Trophoblast cell (in vitro differentiated cells and primary cell): ENCODE data around the gene GDPD5.

Experiments
- DNase-seq, 2 donors: peaks; one replicate each; pipeline ENCODE4 v3.0.0-alpha.2; 2016
- H2AFZ ChIP-seq: 2 replicates; pipeline ENCODE4 v1.6.1; 2013; ENCODE audit warnings: low read length, moderate library complexity, mild to moderate bottlenecking; ENCODE audit not compliant: insufficient read depth, poor library complexity
- H2AK5ac ChIP-seq: 2 replicates; pipeline ENCODE4 v1.6.1; 2013; ENCODE audit warnings: mild to moderate bottlenecking, low read length
- H2BK120ac ChIP-seq: 2 replicates; pipeline ENCODE4 v1.6.1; 2013; ENCODE audit warnings: low read length, mild to moderate bottlenecking, moderate library complexity; ENCODE audit not compliant: insufficient read depth, poor library complexity
- H2BK12ac ChIP-seq: 2 replicates; pipeline ENCODE4 v1.6.1; 2013; ENCODE audit warnings: mild to moderate bottlenecking, low read length, moderate library complexity
- H2BK5ac ChIP-seq: 2 replicates; pipeline ENCODE4 v1.6.1; 2013; ENCODE audit warnings: low read length, low read depth, moderate library complexity, mild to moderate bottlenecking; ENCODE audit not compliant: poor library complexity
- H3K14ac ChIP-seq: 2 replicates; pipeline ENCODE4 v1.6.1; 2013; ENCODE audit warnings: mild to moderate bottlenecking, low read length
- H3K18ac ChIP-seq: 2 replicates; pipeline ENCODE4 v1.6.1; 2013; ENCODE audit warnings: mild to moderate bottlenecking, low read length
- H3K23ac ChIP-seq: 2 replicates; pipeline ENCODE4 v1.6.1; 2013; ENCODE audit warnings: low read length
- H3K27ac ChIP-seq: 2 replicates; pipeline ENCODE4 v1.5.1; 2013; ENCODE audit warnings: low read depth, mild to moderate bottlenecking, inconsistent platforms, low read length, moderate library complexity
- H3K27me3 ChIP-seq: 2 replicates; pipeline ENCODE4 v1.6.1; 2013; ENCODE audit warnings: inconsistent platforms, mild to moderate bottlenecking, low read length, moderate library complexity; ENCODE audit not compliant: insufficient read depth
- H3K36me3 ChIP-seq, 2 experiments: 1 replicate in 1 of 2; 2 replicates in 1 of 2; pipeline ENCODE4 v1.6.1; 2013; ENCODE audit warnings: low read length in 2 of 2, mild to moderate bottlenecking in 2 of 2, moderate library complexity in 1 of 2; ENCODE audit not compliant: insufficient read depth in 2 of 2, control insufficient read depth in 1 of 2
- H3K4ac ChIP-seq: 2 replicates; pipeline ENCODE4 v1.6.1; 2013; ENCODE audit warnings: low read depth, mild to moderate bottlenecking, low read length, moderate library complexity
- H3K4me1 ChIP-seq, 2 experiments: 1 replicate in 1 of 2; 2 replicates in 1 of 2; pipeline ENCODE4 v1.6.1; 2013; ENCODE audit warnings: low read length in 2 of 2, mild to moderate bottlenecking in 2 of 2, moderate library complexity in 1 of 2; ENCODE audit not compliant: insufficient read depth in 2 of 2, control insufficient read depth in 1 of 2
- H3K4me2 ChIP-seq: 2 replicates; pipeline ENCODE4 v1.6.1; 2013; ENCODE audit warnings: inconsistent platforms, mild to moderate bottlenecking, low read length, moderate library complexity
- H3K4me3 ChIP-seq: 2 replicates; pipeline ENCODE4 v1.5.1; 2013; ENCODE audit warnings: mild to moderate bottlenecking, low read depth, low read length, inconsistent platforms
- H3K79me1 ChIP-seq: one replicate; pipeline ENCODE4 v1.6.1; 2013; ENCODE audit warnings: low read length
- H3K79me2 ChIP-seq: 2 replicates; pipeline ENCODE4 v1.6.1; 2013; ENCODE audit warnings: low read length, mild to moderate bottlenecking; ENCODE audit not compliant: control insufficient read depth, insufficient read depth, poor library complexity
- H3K9ac ChIP-seq: 2 replicates; pipeline ENCODE4 v1.6.1; 2013; ENCODE audit warnings: mild to moderate bottlenecking, low read length
- H3K9me3 ChIP-seq: 2 replicates; pipeline ENCODE4 v1.6.1; 2013; ENCODE audit warnings: low read depth, mild to moderate bottlenecking, control low read depth, inconsistent platforms, low read length; ENCODE audit not compliant: insufficient read depth
- H4K12ac ChIP-seq: 2 replicates; pipeline ENCODE4 v1.6.1; 2013; ENCODE audit warnings: low read depth, mild to moderate bottlenecking, low read length, moderate library complexity
- H4K8ac ChIP-seq: 2 replicates; pipeline ENCODE4 v1.6.1; 2013; ENCODE audit warnings: low read depth, mild to moderate bottlenecking, low read length, moderate library complexity
- H4K91ac ChIP-seq: one replicate; pipeline ENCODE4 v1.6.1; 2013; ENCODE audit warnings: low read depth, mild to moderate bottlenecking, low read length, moderate library complexity
- WGBS: extraction: QIAGEN DNeasy Blood & Tissue Kit; methylation state at CpG from one replicate; pipeline ENCODE4 v1.1.7; 2013; ENCODE audit warnings: missing lambda C conversion rate; ENCODE audit not compliant: insufficient read length, insufficient coverage; ENCODE audit errors: extremely low coverage; 5-methylcytosine and 5-hydroxymethylcytosine counted together

The GDPD5 gene

GRCh38 chr11:75480185-75481175 lies 45.3 kb downstream of the GDPD5 start:
- no peak overlapping the region for H3K14ac ChIP-seq
- H3K36me3 ChIP-seq: no peaks in the 10 kb centered on the region
- no peak overlapping the region for H2BK5ac ChIP-seq
- H3K23ac ChIP-seq: no peak overlapping the region
- no peak overlapping the region for H3K18ac ChIP-seq
- DNase-seq: no peak
- H3K79me1 ChIP-seq: no peaks in the 10 kb centered on the region
- H3K9me3 ChIP-seq: no peaks in the 10 kb centered on the region
- no peak overlapping the region for H2BK12ac ChIP-seq
- H3K27ac ChIP-seq: no peak overlapping the region
- H3K4me3 ChIP-seq: no peak overlapping the region
- H2BK120ac ChIP-seq: no peak overlapping the region
- no peak overlapping the region for H3K4ac ChIP-seq
- H4K12ac ChIP-seq: no peak overlapping the region
- H3K79me2 ChIP-seq: no peaks in the 10 kb centered on the region
- H2AK5ac ChIP-seq: no peak overlapping the region
- no CpG with 5 or more reads among the region's 10 CpGs for WGBS
- H3K27me3 ChIP-seq: no peaks in the 10 kb centered on the region
- no peak overlapping the region for H4K8ac ChIP-seq
- H2AFZ ChIP-seq: no peak overlapping the region
- no peak overlapping the region for H3K4me2 ChIP-seq
- H4K91ac ChIP-seq: no peak overlapping the region
- H3K9ac ChIP-seq: no peak overlapping the region
- peaks cover 0 to 2% of the 10 kb centered on the region in 2 experiments for H3K4me1 ChIP-seq

DNA sequence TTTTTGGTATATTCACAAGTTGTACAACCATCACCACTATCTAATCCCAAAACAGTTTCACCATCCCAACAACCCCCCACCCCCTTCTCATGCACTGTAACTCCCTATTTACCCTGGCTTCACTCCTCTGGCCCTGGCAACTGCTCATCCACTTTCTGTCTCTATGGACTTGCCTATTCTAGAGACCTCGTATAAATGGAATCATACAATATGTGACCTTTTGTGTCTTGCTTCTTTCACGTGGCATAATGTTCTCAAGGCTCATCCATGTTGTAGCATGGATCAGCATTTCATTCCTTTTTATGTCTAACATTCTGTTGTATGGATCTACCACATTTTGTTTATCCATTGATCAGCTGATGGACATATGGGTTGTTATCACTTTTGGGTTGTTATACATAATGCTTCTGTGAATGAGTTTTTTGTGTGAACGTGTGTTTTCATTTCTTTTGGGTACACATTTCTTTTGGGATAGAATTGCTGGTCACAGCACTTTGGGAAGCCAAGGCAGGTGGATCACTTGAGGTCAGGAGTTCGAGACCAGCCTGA lies 46.1 kb downstream of the GDPD5 start:
- DNase-seq: no peak

GRCh38 chr11:75478783-75479596 lies 46.8 kb downstream of the GDPD5 start:
- Histone ChIP-seq H4K91ac (no peak overlapping the region), H4K8ac (no peak overlapping the region), H3K4me1 (peaks cover 0 to 5% of the 10 kb centered on the region in 2 experiments), H3K18ac (no peak overlapping the region), H3K27ac (no peak overlapping the region), H2AFZ (no peak overlapping the region), H3K4me3 (no peak overlapping the region), H3K23ac (no peak overlapping the region), H3K14ac (no peak overlapping the region), H3K36me3 (no peaks in the 10 kb centered on the region), H4K12ac (no peak overlapping the region), H2BK120ac (no peak overlapping the region), H2AK5ac (no peak overlapping the region), H2BK12ac (no peak overlapping the region), H3K4me2 (no peak overlapping the region), H3K79me1 (peaks cover 3% of the 10 kb centered on the region), H3K9ac (no peak overlapping the region), H3K27me3 (no peaks in the 10 kb centered on the region), H3K9me3 (no peaks in the 10 kb centered on the region), H3K4ac (no peak overlapping the region), H3K79me2 (no peaks in the 10 kb centered on the region), H2BK5ac (no peak overlapping the region)
- WGBS: no CpG with 5 or more reads among the region's 5 CpGs
- no peak for DNase-seq

More for the DNA sequence above, 46.1 kb downstream of the GDPD5 start:
- Histone ChIP-seq H3K14ac (no peak overlapping the region), H3K4me3 (no peak overlapping the region), H2BK12ac (no peak overlapping the region), H4K8ac (no peak overlapping the region), H3K18ac (no peak overlapping the region), H3K4ac (no peak overlapping the region), H4K12ac (no peak overlapping the region), H3K4me2 (no peak overlapping the region), H3K79me2 (no peaks in the 10 kb centered on the region), H3K9ac (no peak overlapping the region), H2BK120ac (no peak overlapping the region), H3K36me3 (no peaks in the 10 kb centered on the region), H2AFZ (no peak overlapping the region), H3K27ac (no peak overlapping the region), H3K9me3 (no peaks in the 10 kb centered on the region), H2BK5ac (no peak overlapping the region), H3K79me1 (peaks cover 3% of the 10 kb centered on the region), H3K27me3 (no peaks in the 10 kb centered on the region), H4K91ac (no peak overlapping the region), H3K23ac (no peak overlapping the region), H3K4me1 (peaks cover 0 to 5% of the 10 kb centered on the region in 2 experiments), H2AK5ac (no peak overlapping the region)
- WGBS: no CpG with 5 or more reads among the region's 4 CpGs

- H2AK5ac ChIP-seq: no peak overlapping the region
- H3K14ac ChIP-seq: no peak overlapping the region
- H3K18ac ChIP-seq: no peak overlapping the region
- no peak overlapping the region for H2BK120ac ChIP-seq
- DNase-seq: no peak
- WGBS: no CpG with 5 or more reads among the region's 12 CpGs
- no peak overlapping the region for H2BK12ac ChIP-seq
- no peak overlapping the region for H2AFZ ChIP-seq
- H3K4me3 ChIP-seq: no peak overlapping the region
- H3K79me2 ChIP-seq: no peaks in the 10 kb centered on the region
- no peaks in the 10 kb centered on the region for H3K27me3 ChIP-seq
- no peak overlapping the region for H3K4me2 ChIP-seq
- no peaks in the 10 kb centered on the region for H3K36me3 ChIP-seq
- no peak overlapping the region for H4K8ac ChIP-seq
- no peak overlapping the region for H2BK5ac ChIP-seq
- no peak overlapping the region for H4K91ac ChIP-seq
- H3K9me3 ChIP-seq: no peaks in the 10 kb centered on the region
- H4K12ac ChIP-seq: no peak overlapping the region
- peaks cover 3% of the 10 kb centered on the region for H3K79me1 ChIP-seq
- H3K4me1 ChIP-seq: peaks cover 3 to 5% of the 10 kb centered on the region in 2 experiments
- no peak overlapping the region for H3K27ac ChIP-seq
- H3K23ac ChIP-seq: no peak overlapping the region
- no peak overlapping the region for H3K9ac ChIP-seq
- no peak overlapping the region for H3K4ac ChIP-seq
Observed at GRCh38 chr11:75477614-75477935, 48.2 kb downstream of the GDPD5 start.
